ENCODE data around the gene MYT1. TPM values are rescaled to one million over a fixed set of nuclear protein-coding genes. Genes with fewer than 3 reads are reported as not detected.
"Not testable (repeated sequence)": the region's sequence is repeated elsewhere in the genome, so short reads cannot be mapped to it uniquely, and the experiment has no call there.

MYT1 gene
- total RNA-seq, 1 donor from 2014 or later, result 0.34 TPM

DNA sequence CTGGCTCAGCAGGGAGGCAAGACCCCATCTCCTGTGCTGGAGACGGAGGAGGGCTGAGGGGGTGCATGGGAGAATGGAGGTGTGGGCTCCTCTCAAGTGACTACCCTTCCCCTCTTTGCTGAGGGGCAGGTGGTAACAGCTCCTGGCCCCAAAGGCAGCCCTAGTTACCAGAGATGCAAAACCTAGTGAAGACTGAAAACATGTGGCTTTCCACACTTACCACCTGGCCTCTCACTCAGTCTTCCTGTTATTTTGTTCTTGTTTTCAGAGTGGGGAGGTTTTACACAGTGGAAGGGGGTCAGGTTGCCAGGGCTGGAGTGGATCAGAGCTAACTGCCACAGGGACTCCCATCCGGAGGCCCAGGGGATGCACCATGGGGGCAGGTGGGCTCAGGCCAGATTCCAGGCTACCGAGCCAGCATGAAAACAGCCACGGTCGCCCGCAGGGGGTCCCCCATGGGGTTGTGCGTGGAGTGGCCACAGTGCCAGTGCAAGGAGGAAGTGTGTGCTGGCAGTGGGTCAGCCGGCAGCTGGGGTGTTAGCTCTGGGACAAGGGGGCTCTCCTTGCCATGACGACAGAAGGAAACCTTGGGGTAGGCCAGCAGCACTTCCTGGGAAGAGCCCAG, 21.1 kb downstream of the MYT1 start:
- no peak for DNase-seq (ENCODE audit: low spot score in 2 of 2, unreplicated experiment in 2 of 2)
- TF ChIP-seq, protein P1, sequence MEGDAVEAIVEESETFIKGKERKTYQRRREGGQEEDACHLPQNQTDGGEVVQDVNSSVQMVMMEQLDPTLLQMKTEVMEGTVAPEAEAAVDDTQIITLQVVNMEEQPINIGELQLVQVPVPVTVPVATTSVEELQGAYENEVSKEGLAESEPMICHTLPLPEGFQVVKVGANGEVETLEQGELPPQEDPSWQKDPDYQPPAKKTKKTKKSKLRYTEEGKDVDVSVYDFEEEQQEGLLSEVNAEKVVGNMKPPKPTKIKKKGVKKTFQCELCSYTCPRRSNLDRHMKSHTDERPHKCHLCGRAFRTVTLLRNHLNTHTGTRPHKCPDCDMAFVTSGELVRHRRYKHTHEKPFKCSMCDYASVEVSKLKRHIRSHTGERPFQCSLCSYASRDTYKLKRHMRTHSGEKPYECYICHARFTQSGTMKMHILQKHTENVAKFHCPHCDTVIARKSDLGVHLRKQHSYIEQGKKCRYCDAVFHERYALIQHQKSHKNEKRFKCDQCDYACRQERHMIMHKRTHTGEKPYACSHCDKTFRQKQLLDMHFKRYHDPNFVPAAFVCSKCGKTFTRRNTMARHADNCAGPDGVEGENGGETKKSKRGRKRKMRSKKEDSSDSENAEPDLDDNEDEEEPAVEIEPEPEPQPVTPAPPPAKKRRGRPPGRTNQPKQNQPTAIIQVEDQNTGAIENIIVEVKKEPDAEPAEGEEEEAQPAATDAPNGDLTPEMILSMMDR (IDR thresholded peaks at IDR 0.05; ENCODE audit: unreplicated experiment), result no peak
- Mint-ChIP-seq H3K4me3 (no peak overlapping the region), H3K36me3 (no peaks in the 10 kb centered on the region), H3K27me3 (ENCODE audit: low read depth) (peaks cover 45% of the 10 kb centered on the region), H3K27ac (no peak overlapping the region), H3K4me1 (peaks cover 11% of the 10 kb centered on the region), H3K9me3 (peaks cover 4% of the 10 kb centered on the region)

DNA sequence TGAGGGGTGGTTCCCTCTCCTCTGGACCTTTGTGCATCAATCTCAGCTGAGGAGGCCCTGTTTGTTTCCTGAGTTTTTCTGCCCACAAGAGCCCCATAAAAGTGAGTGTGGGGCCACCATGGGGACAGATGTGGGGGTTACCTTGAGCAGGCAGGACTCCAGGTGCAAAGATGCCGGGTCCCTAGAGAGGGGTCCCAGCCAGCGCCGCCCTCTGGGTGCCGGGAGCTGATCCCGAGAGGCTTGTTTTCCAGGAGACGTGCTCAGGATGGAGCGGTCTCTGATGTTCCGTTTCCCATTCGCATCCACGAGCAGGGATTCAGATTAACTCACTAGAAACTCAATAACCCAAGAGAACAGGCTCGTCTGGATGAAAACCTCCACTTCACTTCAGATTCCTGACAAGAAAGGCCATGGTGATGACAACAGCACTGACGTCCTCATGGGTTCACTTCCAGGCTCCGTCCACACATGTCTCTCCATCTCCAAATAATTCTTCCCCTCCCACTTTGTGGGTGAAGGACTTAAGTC, 21.9 kb downstream of the MYT1 start:
- Mint-ChIP-seq H3K27ac (no peak overlapping the region), H3K4me1 (peaks cover 11% of the 10 kb centered on the region), H3K9me3 (peaks cover 4% of the 10 kb centered on the region), H3K4me3 (no peak overlapping the region), H3K36me3 (no peaks in the 10 kb centered on the region), H3K27me3 (ENCODE audit: low read depth) (peaks cover 49% of the 10 kb centered on the region)
- no peak for DNase-seq (ENCODE audit: low spot score in 2 of 2, unreplicated experiment in 2 of 2)
- TF ChIP-seq, protein P1 (IDR thresholded peaks at IDR 0.05; ENCODE audit: unreplicated experiment), result no peak

DNA sequence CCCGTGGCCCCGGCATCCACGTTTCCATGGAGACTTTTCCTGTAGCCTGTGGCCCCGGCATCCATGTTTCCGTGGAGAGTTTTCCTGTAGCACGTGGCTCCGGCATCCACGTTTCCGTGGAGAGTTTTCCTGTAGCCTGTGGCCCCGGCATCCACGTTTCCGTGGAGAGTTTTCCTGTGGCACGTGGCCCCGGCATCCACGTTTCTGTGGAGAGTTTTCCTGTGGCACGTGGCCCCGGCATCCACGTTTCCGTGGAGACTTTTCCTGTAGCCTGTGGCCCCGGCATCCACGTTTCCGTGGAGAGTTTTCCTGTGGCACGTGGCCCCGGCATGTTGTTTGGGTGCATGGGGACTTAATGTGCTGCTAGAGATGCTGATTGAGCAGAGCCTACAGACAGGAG, 23.0 kb downstream of the MYT1 start:
- not testable (repeated sequence) for H3K9me3 Mint-ChIP-seq; H3K4me3 Mint-ChIP-seq; H3K27ac Mint-ChIP-seq; DNase-seq (ENCODE audit: low spot score in 2 of 2, unreplicated experiment in 2 of 2); H3K36me3 Mint-ChIP-seq
- peaks cover 49% of the 10 kb centered on the region for H3K27me3 Mint-ChIP-seq (ENCODE audit: low read depth)
- peaks cover 11% of the 10 kb centered on the region for H3K4me1 Mint-ChIP-seq

DNA sequence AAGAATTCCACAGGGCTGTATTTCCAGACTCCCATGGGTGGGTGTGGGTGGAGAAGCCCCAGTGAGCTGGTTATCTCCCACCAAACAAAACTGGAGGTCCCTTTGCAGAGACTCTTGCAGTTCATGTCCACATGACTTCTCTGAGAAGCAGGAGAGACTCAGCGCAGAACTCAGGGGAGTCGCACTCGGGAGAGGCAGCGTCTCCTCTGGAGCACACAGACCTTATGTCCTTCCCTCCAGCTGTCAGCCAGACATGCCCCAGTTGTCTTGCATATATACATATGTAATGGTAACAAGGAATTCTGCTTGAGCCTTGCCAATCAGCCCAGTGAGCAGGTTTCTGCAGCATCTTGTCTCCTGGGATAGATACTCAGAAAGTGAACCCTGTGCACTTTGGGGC, 23.8 kb downstream of the MYT1 start:
- H3K27ac Mint-ChIP-seq, result no peak overlapping the region

DNA sequence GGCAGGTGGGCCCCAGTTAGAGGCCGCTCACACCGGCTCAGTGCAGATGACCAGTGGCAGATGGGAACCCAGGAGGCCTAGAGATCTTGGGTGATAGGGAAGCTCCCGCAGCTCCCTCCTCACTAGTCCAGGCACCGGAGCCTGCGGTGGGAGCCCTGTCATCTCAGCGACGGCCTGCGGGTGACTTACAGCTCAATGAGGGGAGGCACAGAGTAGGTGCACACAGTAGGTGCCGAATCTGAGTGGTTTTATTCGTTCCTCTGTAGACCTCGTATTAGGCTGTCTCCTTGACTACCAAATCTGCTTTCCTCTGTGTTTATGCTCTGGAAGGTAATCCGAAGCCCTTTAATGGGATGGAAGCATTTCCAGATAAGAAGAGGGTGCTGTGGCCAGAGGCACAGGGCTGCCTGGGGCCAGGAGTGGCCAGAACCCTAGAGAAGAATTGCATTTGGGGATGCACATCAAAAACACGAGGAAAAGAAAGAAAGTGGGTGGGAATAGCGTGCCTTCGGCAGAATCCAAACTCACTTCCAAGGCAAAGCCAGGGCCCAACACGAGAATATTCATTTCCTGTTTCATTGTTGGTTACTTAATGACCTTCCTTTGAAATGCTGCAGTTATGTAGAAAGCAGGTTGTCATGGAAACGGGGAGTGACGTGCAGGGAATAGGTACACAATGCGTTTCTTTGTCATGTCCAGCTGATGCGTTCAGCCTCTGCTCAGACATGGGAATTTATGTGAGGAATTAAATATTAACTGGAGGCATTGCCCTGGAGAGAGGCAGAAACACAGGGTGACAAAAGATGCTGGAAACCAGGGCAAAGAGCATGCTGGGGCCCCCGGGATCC, 24.7 kb downstream of the MYT1 start:
- Mint-ChIP-seq H3K4me1 (peaks cover 11% of the 10 kb centered on the region), H3K27ac (no peak overlapping the region), H3K4me3 (no peak overlapping the region), H3K27me3 (ENCODE audit: low read depth) (peaks cover 57% of the 10 kb centered on the region), H3K36me3 (no peaks in the 10 kb centered on the region), H3K9me3 (peaks cover 4% of the 10 kb centered on the region)
- TF ChIP-seq, protein P1 (IDR thresholded peaks at IDR 0.05; ENCODE audit: unreplicated experiment), result no peak
- no peak for DNase-seq (ENCODE audit: low spot score in 2 of 2, unreplicated experiment in 2 of 2)

More for the DNA sequence above, 23.8 kb downstream of the MYT1 start:
- peaks cover 4% of the 10 kb centered on the region for H3K9me3 Mint-ChIP-seq
- H3K36me3 Mint-ChIP-seq, result no peaks in the 10 kb centered on the region
- TF ChIP-seq, protein P1 (IDR thresholded peaks at IDR 0.05; ENCODE audit: unreplicated experiment), result no peak
- no peak for DNase-seq (ENCODE audit: low spot score in 2 of 2, unreplicated experiment in 2 of 2)
- H3K4me1 Mint-ChIP-seq, result peaks cover 11% of the 10 kb centered on the region
- H3K4me3 Mint-ChIP-seq, result no peak overlapping the region
- peaks cover 55% of the 10 kb centered on the region for H3K27me3 Mint-ChIP-seq (ENCODE audit: low read depth)

DNA sequence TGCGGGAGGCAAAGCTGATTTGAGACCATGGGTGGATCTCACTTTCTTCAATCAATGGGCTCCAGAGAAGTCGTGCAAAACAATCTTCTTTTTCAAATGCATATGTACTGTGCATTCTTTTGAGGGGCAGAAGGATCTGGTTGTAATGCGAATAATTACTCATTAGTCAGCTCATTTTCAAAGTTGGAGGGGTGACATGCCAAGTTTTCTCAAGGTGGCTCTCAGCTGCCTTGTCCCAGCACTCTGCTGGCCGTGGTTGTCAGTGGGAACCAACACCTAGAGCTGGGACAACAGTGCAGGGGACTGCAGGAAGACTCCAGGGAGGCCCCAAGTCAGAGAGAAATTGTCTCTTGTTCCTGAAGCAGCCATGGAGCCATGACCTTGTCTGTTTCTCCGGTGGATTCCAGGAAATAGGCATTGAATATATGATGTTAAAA, 25.3 kb downstream of the MYT1 start:
- TF ChIP-seq, protein P1 (IDR thresholded peaks at IDR 0.05; ENCODE audit: unreplicated experiment), result no peak
- Mint-ChIP-seq H3K36me3 (no peaks in the 10 kb centered on the region), H3K4me1 (peaks cover 11% of the 10 kb centered on the region), H3K4me3 (no peak overlapping the region), H3K27ac (no peak overlapping the region), H3K27me3 (ENCODE audit: low read depth) (peaks cover 57% of the 10 kb centered on the region), H3K9me3 (peaks cover 4% of the 10 kb centered on the region)
- DNase-seq (ENCODE audit: low spot score in 2 of 2, unreplicated experiment in 2 of 2), result no peak
